NCI-H2171 (cell line): ENCODE results near the gene SPSB1.

Experiments
- DNase-seq: peaks from one replicate; lab custom pipeline; 2025; lab: John Stamatoyannopoulos, UW

SPSB1 gene

DNA sequence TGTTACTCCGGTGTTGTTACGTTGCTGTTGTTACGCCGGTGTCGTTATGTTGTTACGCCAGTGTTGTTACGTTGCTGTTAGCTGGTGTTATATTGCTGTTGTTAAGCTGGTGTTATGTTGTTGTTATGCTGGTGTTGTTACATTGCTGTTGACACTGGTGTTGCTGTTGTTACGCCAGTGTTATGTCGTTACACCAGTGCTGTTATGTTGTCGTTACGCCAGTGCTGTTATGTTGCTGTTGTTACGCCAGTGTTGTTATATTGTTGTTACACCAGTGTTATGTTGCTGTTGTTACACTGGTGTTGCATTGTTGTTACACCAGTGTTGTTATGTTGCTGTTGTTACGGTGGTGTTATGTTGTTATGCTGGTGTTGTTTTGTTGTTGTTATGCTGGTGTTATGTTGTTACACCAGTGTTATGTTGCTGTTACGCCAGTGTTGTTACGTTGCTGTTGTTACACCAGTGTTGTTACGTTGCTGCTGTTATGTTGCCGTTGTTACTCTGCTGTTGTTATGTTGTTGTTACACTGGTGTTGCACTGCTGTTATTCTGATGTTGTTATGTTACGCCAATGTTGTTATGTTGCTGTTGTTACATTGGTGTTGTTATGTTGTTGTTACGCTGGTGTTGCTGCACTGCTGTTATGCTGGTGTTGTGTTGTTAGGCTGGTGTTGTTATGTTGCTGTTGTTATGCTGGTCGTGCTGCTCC, 32.5 kb upstream of the SPSB1 start:
- DNase-seq, result no peak

DNA sequence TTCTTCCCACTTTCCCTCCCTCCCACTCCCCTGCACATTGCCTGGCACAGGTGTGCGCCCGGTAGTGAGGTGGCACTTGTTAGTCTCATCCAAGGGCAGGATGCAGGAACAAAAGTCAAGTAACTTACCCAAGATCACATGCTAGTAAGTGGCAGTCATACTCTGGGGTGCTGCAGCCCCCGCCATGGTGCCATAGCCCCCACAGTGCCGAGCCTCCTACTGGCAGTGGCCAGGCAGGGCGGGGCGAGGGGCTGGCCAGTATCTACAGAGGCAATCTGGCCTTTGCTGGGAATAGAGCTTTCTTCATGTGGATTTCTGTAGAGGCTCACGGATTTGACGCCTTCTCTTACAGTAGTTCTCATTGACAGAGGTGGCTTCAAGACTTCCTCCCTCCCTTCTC, 31.2 kb upstream of the SPSB1 start:
- no peak for DNase-seq

DNA sequence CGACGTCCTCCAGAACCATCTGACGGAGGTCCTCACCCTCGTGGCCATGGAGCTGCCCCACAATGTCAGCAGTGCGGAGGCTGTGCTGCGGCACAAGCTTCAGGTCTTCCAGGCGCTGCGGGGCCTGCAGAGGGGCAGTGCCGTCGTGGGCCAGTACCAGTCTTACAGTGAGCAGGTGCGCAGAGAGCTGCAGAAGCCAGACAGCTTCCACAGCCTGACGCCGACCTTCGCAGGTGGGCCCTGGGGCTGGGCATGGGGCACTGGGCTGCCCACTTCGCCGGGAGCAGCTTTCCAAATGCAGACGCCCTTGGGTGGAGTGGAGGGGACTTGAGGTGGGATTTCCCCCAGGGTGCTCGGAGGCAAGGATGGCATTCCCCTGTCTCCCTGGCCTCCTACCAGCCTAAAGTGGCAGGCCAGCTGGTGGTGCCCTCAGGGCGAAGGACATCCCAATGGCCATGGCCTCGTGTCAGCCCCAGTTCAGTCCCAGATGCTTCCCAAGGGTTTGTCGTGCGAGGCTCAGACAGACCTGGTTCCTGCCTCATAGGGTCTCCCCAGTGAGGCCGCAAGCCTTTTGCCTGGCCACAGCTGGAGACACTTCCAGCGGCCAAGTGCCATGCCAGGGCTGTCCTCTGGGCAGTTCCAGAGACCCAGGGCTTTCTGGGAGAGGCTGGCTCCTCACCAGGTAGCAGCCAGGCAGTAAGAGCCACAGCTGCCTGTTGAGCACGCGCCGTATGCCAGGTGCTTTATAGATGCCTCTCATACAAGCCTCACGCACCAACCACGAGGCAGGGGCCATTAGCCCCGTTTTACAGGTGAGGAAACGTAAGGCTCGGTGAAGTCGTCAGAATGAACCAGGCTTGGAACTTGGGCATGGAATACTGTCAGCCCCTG, 30.4 kb upstream of the SPSB1 start:
- DNase-seq, result no peak

DNA sequence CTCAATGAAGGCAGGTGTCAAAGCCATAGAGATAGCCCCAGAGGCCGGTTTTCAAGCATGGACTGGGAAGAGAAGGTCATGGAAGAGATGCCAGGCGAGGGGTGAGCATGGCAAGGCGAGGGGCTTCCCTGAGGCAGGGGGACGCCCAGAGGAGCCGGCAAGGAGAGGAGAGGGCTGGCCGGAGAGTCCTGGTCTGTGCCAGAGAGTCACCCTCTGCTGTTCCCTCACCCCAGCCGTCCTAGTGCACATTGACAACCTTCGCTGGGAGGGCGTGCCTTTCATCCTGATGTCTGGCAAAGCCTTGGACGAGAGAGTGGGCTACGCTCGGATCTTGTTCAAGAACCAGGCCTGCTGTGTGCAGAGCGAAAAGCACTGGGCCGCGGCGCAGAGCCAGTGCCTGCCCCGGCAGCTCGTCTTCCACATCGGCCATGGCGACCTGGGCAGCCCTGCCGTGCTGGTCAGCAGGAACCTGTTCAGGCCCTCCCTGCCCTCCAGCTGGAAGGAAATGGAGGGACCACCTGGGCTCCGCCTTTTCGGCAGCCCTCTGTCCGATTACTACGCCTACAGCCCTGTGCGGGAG, 29.3 kb upstream of the SPSB1 start:
- no peak for DNase-seq

DNA sequence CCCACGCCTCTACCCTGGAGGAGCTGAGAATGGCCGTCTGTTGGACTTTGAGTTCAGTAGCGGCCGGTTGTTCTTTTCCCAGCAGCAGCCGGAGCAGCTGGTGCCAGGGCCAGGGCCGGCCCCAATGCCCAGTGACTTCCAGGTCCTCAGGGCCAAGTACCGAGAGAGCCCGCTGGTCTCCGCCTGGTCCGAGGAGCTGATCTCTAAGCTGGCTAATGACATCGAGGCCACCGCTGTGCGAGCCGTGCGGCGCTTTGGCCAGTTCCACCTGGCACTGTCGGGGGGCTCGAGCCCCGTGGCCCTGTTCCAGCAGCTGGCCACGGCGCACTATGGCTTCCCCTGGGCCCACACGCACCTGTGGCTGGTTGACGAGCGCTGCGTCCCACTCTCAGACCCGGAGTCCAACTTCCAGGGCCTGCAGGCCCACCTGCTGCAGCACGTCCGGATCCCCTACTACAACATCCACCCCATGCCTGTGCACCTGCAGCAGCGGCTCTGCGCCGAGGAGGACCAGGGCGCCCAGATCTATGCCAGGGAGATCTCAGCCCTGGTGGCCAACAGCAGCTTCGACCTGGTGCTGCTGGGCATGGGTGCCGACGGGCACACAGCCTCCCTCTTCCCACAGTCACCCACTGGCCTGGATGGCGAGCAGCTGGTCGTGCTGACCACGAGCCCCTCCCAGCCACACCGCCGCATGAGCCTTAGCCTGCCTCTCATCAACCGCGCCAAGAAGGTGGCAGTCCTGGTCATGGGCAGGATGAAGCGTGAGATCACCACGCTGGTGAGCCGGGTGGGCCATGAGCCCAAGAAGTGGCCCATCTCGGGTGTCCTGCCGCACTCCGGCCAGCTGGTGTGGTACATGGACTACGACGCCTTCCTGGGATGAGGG, 28.5 kb upstream of the SPSB1 start:
- no peak for DNase-seq

DNA sequence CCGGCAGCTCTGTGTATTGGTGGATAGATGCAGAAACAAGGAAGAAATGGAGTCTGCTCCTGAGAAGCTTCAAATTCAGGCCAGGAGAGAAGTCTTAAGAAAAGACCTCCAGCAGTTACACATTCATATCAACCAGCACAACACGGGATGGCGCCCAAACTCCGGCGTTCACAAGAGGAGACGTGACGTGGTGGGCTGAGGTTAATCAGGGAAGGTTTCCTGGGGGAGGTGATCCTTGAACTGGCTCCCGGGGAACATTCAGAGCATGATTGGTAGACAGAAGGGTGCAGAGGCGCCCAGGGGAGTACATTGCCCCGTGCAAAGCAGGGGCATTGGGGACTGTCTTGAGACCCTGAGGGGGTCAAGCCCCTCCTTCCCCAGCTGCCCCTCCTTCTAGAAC, 27.7 kb upstream of the SPSB1 start:
- DNase-seq, result no peak

DNA sequence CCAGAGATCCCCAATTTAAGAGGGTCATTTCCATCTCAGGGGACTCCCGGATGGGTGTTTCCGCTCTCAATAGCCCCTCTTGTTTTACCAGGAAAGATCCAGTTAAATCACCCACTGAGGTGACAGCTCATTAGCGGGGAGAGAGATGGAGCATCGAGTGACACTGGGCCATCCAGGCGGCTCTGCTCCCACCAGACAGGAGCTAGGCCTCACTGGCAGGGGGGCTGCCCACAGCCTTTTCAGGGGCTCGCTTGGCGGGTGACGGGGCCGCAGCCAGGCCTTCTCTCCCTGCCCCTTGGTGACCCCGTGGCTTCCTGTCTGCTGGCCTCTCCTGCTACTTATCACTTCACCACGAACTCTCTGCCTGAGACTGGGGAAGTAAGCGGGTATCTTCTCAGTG, 26.7 kb upstream of the SPSB1 start:
- DNase-seq, result no peak

DNA sequence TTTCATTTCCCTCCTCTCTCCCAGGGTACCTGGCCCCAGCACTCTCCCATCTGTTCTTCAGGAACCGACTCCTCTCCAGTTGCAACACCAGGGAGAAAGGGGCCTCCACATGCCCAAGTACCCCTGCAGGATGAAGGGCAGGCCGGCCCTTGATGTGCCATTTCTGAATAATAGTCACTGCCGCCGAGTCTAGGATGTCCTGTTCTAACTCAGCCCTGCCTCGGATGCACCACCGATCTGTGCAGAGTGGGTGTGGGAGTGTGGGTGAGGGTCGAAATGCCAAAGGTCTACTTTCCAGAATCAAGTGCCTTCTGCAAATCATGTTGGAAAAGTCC, 25.4 kb upstream of the SPSB1 start:
- no peak for DNase-seq

DNA sequence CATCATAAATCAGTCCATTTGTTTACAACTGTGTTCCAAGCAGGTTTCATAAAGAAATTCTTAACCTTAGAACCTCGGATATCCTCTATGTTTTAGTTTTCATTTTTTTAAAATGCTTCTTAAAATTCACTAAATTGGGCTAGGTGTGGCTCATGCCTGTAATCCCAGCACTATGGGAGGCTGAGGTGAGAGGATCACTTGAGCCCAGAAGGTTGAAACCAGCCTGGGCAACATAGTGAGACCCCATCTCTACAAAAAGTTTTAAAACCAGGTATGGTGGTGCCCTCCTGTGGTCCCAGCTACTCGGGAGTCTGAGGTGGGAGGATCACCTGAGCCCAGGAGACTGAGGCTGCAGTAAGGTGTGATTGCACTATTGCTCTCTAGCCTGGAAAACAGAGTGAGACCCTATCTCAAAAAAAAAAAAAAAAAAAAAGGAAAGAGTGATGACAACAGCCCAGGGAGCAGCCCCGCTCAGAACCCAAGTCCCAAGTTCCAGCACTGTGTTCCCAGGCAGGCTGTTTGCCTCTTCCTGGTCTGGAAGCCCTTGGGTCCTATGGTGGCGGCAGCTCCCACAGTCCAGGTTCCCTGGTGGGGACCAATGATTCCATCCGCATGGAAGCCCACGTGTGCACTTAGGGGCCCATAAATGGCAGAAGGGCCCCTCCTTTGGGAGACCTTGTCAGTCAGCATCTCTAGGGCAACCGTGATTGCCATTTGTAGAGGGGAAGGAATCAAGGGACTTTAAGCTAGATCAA, 24.7 kb upstream of the SPSB1 start:
- no peak for DNase-seq

DNA sequence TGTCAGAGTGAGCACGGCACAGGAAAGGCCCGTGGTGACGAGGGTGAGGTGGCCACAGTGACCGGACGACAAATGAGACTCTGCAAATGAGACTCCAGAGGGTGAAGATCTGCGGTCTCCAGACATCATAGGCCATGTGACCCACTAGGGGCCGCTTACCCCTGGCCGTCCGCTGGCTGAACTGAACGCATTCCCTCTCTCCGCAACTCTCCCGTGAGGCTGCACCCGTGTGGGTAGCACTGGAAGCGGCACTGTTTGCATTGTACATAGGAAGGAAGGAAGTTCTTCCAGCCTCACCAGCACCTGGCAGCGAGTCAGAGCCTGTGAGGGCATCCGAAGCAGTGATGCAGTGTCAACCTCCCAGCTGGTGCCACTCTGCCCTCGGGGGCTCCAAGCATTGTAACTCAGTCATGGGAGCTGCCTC, 23.6 kb upstream of the SPSB1 start:
- no peak for DNase-seq

DNA sequence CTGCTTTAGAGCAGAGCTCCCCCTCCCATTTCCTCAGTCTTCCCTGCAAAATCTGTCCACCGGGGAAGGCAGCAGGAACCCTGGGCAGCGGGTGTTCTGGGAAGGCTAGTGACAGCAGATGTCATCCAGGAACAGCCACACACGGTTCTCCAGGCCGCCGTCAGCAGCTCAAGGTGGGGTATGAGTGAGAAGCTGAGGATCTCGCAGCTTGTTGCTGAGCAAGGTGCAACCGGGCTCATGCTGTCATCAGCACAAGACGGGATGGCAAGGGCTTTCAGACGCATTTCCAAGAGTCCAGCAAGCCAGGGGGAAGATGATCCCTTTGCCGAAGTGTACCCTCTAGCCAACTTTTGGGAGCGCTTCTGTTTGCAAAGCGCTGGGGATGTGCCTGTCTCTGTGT, 23.0 kb upstream of the SPSB1 start:
- DNase-seq, result no peak

DNA sequence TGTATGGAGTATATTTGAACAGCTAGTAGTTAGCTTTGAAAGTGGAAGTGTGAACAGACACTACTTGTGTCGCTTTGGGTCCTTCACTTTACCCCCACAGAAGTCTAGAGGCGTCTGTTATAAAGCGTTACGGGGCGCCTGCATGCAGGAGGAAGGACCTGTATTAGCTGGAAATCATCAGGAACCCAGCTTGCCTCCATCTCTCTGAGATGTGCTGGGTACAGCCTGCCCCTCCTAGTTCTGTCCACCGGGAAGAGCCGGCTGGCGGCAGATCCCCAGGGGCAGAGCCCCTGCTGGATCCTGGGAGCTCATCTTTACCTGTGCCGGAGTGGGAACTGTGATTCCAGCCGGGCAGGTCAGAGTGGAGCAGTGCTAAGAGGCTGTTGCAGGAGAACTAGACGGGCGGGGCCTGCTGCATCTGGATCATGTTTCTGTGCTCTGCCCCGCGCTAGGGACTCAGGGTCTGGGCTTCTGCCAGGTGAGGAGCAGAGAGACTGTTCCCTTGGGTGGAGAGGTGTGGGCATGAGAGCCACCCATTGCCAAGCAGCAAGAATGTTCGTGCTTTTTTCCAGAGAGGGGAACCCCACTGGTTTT, 22.3 kb upstream of the SPSB1 start:
- DNase-seq, result peak; percentile 83

DNA sequence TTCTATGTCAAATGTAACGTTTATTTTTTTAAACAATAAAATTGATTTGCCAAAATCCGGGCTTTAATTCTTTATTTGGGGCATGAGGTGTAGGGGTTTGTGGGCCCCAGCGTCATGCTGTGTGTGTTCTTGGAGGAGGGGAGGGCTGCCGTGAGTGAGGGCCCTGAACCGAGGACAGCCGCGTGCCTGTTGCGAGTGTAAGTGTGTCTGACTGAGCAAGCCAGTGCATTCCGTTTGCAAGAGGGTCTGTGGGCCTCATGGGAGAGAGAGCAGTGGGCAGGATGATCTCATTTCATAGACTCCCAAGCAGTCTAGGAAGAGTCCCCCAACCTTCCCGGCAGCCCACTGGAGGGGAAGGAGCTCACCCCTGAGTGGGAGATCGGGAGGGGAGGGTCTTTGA, 21.4 kb upstream of the SPSB1 start:
- DNase-seq, result no peak

DNA sequence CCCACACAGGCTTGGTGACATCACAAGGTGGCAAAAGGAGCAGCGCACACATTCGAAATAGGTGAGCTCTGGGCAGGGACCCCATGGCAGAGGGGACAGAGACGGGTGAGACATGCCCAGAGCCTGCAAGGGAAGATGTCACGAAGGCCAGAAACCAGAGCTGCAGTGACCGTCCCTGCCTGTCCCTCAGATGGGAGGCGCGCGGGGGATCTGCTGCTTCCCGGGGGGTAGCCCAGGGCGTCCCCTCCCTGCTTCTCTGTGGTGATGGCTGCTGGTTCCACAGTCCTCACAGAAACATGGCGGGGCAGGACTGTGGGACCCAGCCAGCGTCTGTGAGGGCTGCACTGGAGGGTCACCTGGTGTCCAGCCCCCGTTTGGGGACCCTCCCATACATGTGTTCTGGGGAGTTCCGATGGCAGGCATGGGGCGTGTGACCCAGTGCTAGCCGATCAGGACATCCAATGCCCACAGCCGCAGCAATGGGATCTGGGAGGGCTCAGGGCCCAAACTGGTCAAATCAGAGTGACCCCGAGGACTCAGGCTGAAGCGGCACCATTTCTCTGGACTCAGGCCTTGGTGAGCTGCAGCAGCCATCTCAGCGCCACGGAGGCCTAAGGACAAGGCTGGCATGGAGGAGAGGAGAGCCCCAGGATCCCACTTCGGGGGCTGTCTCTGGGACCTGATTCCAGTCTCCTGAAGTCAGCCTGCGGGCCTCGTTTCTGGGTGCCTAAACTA, 20.7 kb upstream of the SPSB1 start:
- no peak for DNase-seq

DNA sequence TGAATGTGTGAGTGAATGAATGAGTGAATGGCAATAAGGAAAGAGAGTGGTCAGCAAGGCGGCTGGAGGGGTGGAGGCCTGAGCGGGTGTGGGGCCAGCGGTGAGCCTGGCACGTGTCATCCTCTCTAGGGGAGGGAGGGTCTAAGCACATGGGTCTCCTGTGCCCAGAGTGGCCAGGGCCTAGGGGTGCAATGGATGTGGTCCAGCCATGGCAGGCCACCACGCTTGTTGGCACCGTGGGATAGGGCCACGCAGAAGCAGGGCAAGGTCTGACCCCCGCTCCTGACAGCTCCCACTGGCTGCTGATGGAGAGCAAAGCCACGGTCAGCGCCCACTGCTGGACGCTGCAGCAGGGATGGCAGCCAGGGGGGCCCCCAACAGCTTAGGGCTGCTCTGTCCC, 19.5 kb upstream of the SPSB1 start:
- DNase-seq, result no peak

DNA sequence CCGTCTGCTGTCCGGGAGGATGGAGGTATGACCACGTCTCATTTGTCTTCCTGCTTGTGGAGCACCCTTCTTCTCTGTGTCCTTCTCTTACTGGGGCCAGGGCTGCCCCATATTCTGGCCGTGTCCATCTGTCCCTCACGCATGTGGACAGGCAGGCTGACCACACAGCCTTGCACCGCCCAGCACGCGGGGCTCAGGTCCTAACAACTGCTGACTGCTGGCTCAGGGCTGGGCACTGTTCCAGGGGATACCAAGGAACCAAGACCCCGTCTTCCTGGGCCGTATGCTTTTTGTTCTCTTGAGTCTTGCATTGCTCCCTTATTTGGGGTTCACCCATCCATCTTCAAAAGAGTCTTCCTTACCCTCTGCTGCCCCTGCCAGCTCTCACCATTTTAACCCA, 17.5 kb upstream of the SPSB1 start:
- no peak for DNase-seq

DNA sequence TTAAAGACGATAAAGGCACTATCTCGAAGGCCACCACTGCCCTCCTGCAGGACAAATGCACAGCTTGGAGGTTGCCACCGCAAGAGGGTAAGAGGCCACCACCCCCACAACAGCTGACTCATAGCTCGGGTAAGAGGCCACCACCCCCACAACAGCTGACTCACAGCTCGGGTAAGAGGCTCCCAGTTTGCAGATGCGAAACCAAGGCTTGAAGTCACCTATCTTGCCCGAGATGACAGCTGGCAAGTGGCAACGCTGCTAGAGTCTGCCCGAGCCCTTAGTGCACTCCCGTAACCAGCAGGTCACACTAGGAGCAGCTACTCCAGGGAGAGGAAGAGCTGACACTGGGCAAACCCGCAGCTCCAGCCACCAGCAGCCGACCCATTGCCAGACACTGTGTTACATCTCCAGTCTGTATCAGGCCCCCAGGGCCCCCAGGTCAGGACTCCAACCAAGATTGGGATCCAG, 17.1 kb upstream of the SPSB1 start:
- DNase-seq, result no peak

DNA sequence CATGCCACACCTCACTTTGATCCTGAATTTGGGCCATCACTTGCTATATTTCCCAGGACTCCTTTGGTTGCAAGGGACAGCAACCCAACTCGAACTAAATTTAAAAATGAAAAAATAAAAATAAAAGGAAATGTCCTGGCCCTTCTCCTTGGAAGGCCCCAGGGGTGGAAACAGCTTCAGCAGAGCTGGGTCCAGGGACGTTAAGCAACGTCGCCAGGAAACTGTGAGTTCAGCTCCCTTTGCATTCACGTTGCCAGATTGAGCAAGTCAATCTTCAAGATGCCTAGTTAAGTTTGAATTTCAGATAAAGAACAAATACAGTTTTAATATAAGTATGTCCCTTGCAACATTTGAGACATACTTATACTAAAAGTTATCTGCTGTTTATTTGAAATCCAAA, 14.6 kb upstream of the SPSB1 start:
- no peak for DNase-seq

DNA sequence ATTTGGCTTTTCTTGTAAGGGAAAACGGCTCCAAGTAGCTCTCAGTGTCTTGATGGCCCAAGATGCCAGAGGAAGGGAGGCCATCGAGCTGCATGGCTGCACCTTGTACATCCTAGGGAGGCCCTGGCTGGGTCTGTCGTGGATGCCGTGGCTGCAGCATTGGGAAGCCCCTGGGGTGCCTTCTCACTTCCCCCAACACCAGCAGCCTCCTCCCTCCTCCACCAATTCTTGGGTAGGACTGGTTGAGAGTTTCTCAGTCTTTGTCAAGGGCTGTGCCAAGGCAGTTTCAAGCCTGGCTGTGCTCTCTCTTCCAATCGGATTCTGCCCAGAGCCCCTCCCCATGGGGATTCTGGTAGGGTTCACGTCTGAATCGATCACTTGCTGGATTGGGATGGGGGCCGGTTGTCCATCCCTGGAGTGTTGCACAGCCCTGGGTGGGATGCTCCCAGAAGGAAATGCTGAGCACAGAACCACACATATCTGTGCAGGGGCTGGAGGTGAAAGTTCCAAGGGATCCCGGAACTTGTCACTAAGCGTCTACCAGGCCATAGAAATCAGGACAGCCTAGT, 14.0 kb upstream of the SPSB1 start:
- DNase-seq, result no peak
